HS-27A (cell line): ENCODE data around the gene DYNC1I1.

ENCODE experiments used
- DNase-seq: peaks from one replicate; pipeline ENCODE4 v3.0.0-alpha.2; 2012; ENCODE audit warnings: low read depth, missing footprints

Gene DYNC1I1

DNA sequence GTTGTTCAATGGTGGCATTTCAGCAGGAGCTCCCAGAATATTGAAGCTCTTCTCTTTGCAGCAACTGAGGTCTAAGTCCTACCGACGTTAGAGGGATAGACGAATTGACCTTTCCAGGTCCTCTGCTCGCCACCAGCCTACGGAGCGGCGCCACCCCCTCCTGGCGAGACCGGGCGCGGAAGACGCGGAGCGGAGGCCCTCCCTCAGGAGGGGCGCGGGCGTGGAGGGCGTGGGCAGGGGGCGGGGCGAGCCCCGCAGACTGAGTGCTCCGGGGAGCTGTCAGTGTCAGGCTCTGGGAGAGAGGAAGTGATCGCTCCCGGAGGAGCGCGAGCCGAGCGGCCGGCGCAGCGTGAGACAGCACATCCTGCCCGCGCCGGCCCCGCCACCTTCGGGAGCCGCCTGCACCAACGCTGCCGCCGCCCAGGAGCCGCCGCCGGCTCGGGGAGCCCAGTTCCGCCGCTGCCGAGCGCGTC, at the start of gene DYNC1I1:
Gene DYNC1I1 (plus strand): TSS at position 257 of the 473 bp plus-strand sequence. CDS start 32,176 bp downstream, outside the sequence.
- DNase-seq: no peak

DNA sequence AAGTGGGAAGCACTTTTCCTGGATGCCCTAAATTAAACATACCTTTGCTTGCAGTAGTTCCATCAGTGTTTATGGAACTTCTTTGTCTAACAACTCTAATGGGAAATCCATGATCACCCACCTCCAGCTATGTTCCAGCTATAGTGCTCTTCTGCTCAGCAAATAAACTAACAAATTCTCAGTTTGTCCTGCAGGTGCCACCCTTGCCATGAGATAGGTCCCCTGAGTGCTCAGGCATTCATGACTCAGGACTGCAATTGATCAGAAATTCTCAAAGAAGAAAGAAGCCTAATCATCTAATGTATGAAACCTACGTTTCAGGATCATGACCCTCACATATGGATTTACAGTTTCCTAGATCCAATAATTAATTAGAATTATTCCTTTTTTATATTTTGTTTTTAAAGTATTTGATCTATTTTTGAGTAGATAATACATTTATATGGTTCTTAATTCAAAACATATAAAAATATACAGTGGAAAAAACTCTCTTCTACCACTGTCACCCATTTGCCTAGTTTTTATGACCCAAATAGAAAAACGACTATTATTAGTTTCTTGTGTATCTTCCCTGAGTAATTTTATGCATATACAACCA, 48.7 kb upstream of the DYNC1I1 start:
- DNase-seq: no peak

- no peak for DNase-seq
Observed at GRCh38 chr7:95725205-95725604, 47.1 kb upstream of the DYNC1I1 start.

DNA sequence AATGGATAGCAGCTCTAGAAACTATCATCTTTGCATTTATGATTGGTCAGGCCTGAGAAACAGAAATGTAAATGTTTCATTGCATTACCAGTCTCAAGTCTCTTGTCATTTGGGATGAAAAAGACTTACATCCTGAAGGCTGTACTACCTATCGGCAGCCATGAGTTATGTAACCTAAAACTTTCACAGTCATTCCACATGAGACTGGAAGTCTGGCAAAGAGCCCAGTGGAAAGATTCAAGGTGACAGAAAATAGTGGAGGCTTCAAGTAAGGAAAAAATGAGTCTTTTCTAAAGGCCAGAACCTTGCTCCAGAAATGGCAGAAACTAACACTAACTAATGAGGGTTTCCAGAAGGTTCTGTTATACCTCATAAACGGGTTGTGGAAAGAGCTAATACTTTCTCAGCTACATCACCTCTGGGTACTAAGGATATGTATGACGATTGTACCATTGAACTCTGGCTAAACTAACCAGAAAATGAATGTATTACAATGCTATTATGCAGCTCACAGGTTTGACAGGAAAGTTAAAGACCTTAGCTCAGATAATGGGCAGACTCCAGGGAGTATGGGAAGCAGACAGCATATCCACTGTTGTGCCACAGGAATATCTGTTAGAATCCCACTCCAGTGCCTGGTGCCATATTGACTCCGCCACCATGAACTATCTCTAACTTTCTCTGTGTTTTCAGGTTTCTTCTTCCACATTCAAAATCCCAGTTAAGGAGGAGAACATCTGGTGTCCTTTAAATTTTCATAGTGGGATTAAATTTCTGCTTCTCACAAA, 41.7 kb upstream of the DYNC1I1 start:
- no peak for DNase-seq

DNA sequence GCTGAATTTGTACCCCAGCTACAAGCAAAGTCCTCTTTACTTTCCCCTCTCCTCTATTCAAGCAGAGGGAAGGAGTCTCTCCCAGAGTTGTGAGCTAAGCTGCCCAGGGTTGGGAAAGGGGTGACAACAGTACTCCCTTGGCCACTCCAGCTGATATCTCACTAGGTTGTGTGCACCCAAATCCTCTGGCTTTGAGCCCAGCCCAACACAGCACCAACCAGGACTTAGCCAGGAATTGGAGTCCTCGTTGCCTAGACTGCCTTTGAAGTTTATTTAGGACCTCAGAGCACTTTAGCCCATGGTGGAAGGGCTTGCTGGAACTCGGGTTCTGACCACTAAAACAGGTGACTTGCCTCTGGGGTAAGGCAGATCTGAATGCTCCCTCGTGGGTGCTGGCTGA, 35.7 kb upstream of the DYNC1I1 start:
- DNase-seq: no peak

DNA sequence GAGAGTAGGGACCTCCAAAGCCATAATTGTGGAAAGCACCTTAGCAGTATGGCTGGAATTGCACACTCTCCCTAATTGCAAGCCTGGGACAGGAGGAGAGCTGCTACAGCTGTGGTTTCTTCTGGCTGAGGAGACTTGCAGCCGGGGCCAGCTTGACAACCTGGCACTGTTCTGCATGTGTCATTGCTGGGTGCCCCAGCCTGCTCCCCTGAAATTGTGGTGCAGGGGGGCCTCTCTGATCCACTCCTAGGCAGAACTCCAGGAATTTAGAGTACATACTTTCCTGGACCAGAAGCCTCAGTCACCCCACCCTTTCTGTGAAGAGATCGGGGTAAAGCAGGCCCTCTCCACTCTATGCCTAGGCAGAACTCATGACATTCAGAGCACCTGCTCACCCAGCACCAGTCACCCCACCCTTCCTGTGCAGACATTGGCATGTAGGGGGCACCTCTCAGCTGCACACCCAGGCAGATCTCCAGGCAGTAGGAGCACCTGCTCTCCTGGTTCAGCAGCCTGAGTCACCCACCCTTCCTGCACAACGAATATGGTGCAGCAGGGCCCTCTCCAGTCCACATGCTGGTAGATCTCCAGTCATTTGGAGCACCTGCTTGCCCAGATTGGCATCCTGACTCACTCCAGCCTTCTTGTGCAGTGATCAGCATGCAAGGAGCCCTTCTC, 34.4 kb upstream of the DYNC1I1 start:
- no peak for DNase-seq

- DNase-seq: no peak
Observed at GRCh38 chr7:95749044-95749443, 23.3 kb upstream of the DYNC1I1 start.

GRCh38 chr7:95749515-95749914, 22.8 kb upstream of the DYNC1I1 start:
- no peak for DNase-seq

- DNase-seq: no peak
Observed at GRCh38 chr7:95753440-95753839, 18.9 kb upstream of the DYNC1I1 start.

GRCh38 chr7:95755277-95755934, 16.9 kb upstream of the DYNC1I1 start:
- no peak for DNase-seq

DNA sequence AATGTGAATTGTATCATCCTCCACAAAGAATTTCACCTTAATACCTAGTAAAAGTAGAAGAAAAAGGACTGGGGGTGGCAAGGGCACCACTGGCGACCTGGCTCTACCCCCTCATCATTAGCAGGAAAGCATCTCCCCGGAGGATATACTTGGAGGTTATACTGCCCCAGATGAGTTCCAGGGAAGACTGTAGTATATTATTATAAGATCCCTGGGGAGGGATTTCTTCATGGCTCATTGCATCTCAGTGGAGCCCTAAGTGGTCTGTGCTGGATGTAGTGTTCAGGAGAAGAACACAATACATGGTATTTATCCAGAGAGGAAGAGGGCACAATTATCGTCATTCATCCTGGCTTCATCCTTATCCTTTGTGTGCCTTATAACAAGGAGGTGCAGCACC, 14.2 kb upstream of the DYNC1I1 start:
- no peak for DNase-seq

DNA sequence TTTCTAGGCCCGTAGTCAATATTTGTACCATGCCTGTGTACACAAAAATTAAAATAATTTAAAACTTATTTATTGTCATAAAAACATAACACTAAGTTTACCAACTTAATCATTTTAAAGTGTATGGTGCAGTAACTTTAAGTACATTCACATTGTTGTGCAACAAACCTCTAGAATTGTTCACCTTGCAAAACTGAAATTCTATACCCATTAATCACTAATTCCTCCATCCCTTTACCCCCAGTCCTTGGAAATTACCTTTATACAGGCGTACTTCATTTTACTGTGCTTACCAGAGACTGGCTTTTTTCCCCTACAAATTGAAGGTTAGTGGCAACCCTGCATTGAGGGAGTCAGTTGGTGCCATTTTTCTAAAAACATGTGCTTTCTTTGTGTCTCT, 6.3 kb upstream of the DYNC1I1 start:
- no peak for DNase-seq

DNA sequence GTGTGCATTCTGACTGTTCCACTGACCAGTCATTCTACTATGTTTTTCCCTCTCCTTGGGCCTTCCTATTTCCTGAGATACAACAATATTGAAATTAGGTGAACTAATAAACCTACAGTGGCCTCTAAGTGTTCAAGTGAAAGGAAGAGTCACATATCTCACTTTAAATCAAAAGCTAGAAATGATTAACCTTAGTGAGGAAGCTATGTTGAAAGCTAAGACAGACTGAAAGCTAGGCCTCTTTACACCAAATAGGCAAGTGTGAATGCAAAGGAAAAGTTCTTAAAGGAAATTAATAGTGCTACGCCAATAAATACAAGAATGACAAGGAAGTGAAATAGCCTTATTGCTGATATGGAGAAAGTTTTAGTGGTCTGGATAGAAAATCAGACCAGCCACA, 5.7 kb upstream of the DYNC1I1 start:
- no peak for DNase-seq

DNA sequence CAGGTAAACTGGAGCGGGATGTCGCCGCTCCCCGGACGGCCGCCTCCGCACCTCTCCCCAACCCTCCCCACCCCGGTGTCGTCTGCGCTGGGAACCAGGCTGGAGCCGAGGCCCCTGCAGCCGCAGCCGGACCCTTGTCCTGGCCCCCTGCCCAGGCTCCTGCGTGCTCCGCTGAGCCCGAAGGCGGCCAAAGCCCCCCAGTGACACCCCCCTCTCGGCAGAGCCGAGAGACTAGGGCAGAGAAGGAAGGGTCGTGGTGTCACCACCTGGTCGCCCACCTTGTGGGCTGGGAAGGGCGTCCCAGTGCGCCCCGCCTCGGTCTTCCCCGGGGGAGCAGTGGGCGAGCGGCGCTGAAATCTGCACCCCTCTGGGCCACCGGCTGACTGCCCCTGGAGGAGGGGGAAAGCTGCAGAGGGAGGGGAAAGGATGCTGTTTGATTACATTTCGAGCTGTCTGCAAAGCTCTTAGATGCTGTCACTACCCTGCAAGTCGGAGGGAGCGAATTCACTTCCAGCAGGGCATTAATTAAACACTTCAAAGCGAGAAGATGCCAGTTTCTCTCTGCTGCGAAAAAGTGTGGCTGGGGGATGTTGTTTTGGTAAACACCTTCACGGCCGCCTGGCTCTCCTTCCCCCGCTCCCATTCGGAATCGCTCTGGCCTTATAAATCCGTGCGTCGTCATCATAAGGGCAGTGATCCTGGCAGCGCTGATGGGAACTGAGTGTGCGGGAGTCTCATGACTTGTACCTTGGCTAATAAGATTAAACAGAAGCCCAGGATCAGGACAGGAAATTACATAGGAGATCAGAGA, 622 bp downstream of the DYNC1I1 start:
- no peak for DNase-seq

GRCh38 chr7:95776561-95777185, 4.3 kb downstream of the DYNC1I1 start:
- no peak for DNase-seq

DNA sequence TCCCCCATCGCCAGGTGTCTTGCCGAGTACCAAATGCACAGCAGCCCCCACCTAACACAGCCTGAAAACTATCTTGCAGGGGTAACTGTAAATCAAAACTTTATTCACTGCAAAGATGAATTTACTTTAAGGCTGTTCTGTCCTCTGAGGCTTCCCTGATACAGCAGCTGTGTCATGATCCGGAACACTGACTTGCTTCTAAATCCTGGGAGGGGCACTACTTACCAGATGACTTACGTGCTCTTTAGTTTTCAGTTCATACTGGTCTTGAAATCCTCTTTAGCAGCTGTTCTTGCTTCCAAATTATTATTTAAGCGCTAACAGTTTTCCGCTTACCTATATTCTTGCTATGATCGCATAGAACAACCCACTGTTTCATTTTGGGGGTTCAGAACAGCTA, 4.9 kb downstream of the DYNC1I1 start:
- DNase-seq: no peak

GRCh38 chr7:95780665-95781064, 8.3 kb downstream of the DYNC1I1 start:
- no peak for DNase-seq

GRCh38 chr7:95781961-95782586, 9.7 kb downstream of the DYNC1I1 start:
- no peak for DNase-seq

GRCh38 chr7:95784796-95785195, 12.4 kb downstream of the DYNC1I1 start:
- DNase-seq: no peak

DNA sequence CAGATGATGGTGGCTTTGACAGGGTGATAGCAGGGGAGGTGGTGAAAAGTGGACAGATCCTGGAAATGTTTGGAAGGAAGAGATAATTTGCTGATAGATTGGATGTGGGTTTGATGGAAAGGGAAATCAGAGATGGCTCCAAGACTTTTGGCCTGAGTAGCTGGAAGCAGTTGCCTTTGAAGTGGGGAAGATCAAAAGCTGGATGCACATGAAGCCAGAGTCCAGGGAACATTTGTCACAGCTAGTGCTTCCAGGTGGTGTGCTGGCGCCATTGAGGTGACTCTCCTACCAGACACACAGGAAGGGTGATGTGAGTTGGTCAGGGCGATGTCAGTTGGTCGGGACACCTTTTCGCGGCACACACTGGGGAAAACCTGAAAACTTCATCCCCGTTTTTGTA, 15.9 kb downstream of the DYNC1I1 start:
- DNase-seq: no peak

GRCh38 chr7:95788884-95789283, 16.5 kb downstream of the DYNC1I1 start:
- no peak for DNase-seq
